Raji (cell line): ENCODE data around the gene COA5.

Source experiments
- POLR2A ChIP-seq: IDR thresholded peaks from 2 replicates; pipeline ENCODE4 v1.6.1; 2011; ENCODE audit warnings: low read depth, low read length, control low read depth; ENCODE audit not compliant: insufficient read depth

Gene COA5

GRCh38 chr2:98583816-98584618 lies 24.3 kb downstream of the COA5 start:
- no peak for TF ChIP-seq POLR2A

GRCh38 chr2:98583276-98583675 lies 25.0 kb downstream of the COA5 start:
- no peak for TF ChIP-seq POLR2A

- TF ChIP-seq POLR2A, result no peak
These were observed 25.8 kb downstream of the COA5 start for GRCh38 chr2:98582523-98582922.

GRCh38 chr2:98580656-98581284 lies 27.5 kb downstream of the COA5 start:
- TF ChIP-seq POLR2A, result no peak

- TF ChIP-seq POLR2A, result no peak
These were observed 28.4 kb downstream of the COA5 start for GRCh38 chr2:98579926-98580325.

- TF ChIP-seq POLR2A, result no peak
These were observed 30.1 kb downstream of the COA5 start for GRCh38 chr2:98578231-98578630.

- no peak for TF ChIP-seq POLR2A
These were observed 31.0 kb downstream of the COA5 start for GRCh38 chr2:98577313-98577712.

- no peak for TF ChIP-seq POLR2A
These were observed 31.5 kb downstream of the COA5 start for GRCh38 chr2:98576666-98577312.

- TF ChIP-seq POLR2A, result no peak
These were observed 34.9 kb downstream of the COA5 start for GRCh38 chr2:98573426-98573825.

GRCh38 chr2:98572676-98573075 lies 35.6 kb downstream of the COA5 start:
- TF ChIP-seq POLR2A, result no peak

GRCh38 chr2:98572211-98572610 lies 36.1 kb downstream of the COA5 start:
- TF ChIP-seq POLR2A, result no peak

GRCh38 chr2:98571796-98572195 lies 36.5 kb downstream of the COA5 start:
- TF ChIP-seq POLR2A, result no peak

GRCh38 chr2:98571121-98571701 lies 37.1 kb downstream of the COA5 start:
- TF ChIP-seq POLR2A, result no peak

- no peak for TF ChIP-seq POLR2A
These were observed 38.0 kb downstream of the COA5 start for GRCh38 chr2:98570356-98570755.

- TF ChIP-seq POLR2A, result no peak
These were observed 38.4 kb downstream of the COA5 start for GRCh38 chr2:98569915-98570314.
